Endodermal cell (in vitro differentiated cells): Measurements from ENCODE around the gene RALGAPA1. TPM values are rescaled to one million over a fixed set of nuclear protein-coding genes. Genes with fewer than 3 reads are reported as not detected.

Experiments
- DNase-seq: peaks from one replicate; pipeline ENCODE4 v3.0.0-alpha.2; 2017
- H3K27ac ChIP-seq: 2 replicates; pipeline ENCODE4 v1.5.1; 2013; ENCODE audit warnings: mild to moderate bottlenecking, low read depth, low read length, moderate library complexity
- H3K27me3 ChIP-seq: 2 replicates; pipeline ENCODE4 v1.6.1; 2013; ENCODE audit warnings: mild to moderate bottlenecking, low read length, moderate library complexity; ENCODE audit not compliant: insufficient read depth, control insufficient read depth, poor library complexity, severe bottlenecking
- H3K36me3 ChIP-seq: 2 replicates; pipeline ENCODE4 v1.7.0; 2013; ENCODE audit warnings: mild to moderate bottlenecking, low read length, moderate library complexity; ENCODE audit not compliant: control insufficient read depth, insufficient read depth
- H3K4me1 ChIP-seq: one replicate; pipeline ENCODE4 v1.7.0; 2013; ENCODE audit warnings: low read length; ENCODE audit not compliant: control insufficient read depth, insufficient read depth
- H3K4me3 ChIP-seq: 2 replicates; pipeline ENCODE4 v1.5.1; 2013; ENCODE audit warnings: mild to moderate bottlenecking, low read length, moderate library complexity
- H3K9ac ChIP-seq: 2 replicates; pipeline ENCODE4 v1.6.1; 2013; ENCODE audit warnings: mild to moderate bottlenecking, low read length, moderate library complexity; ENCODE audit not compliant: poor library complexity, severe bottlenecking; ENCODE audit errors: extremely low read depth
- H3K9me3 ChIP-seq: 2 replicates; pipeline ENCODE4 v1.6.1; 2013; ENCODE audit warnings: mild to moderate bottlenecking, low read length, moderate library complexity; ENCODE audit not compliant: control insufficient read depth
- H3K27ac Mint-ChIP-seq: 2 replicates; pipeline ENCODE4 v1.8.0; 2020; ENCODE audit warnings: mixed read lengths
- H3K27me3 Mint-ChIP-seq: 2 replicates; pipeline ENCODE4 v1.8.0; 2021; ENCODE audit warnings: mild to moderate bottlenecking, mixed read lengths; ENCODE audit not compliant: insufficient read depth
- H3K36me3 Mint-ChIP-seq: 2 replicates; pipeline ENCODE4 v1.8.0; 2020; ENCODE audit warnings: low read depth, mixed read lengths
- H3K4me1 Mint-ChIP-seq: 2 replicates; pipeline ENCODE4 v1.8.0; 2020; ENCODE audit warnings: mixed read lengths
- H3K4me3 Mint-ChIP-seq: 2 replicates; pipeline ENCODE4 v1.8.0; 2020; ENCODE audit warnings: mild to moderate bottlenecking, moderate library complexity, mixed read lengths
- H3K9me3 Mint-ChIP-seq: 2 replicates; pipeline ENCODE4 v1.8.0; 2020; ENCODE audit warnings: mild to moderate bottlenecking, mixed read lengths
- WGBS, 2 experiments: methylation state at CpG; one replicate each; pipeline versions ENCODE4 v1.1.5 to v1.1.7; 2013; ENCODE audit warnings: missing lambda C conversion rate in 2 of 2, mixed read lengths in 1 of 2; ENCODE audit not compliant: insufficient coverage in 1 of 2, insufficient read length in 1 of 2; 5-methylcytosine and 5-hydroxymethylcytosine counted together
- total RNA-seq, 2 donors: library from RNA; stranded (reverse); fragmentation: NEBNext Ultra II Directional in 1 of 2; extraction: Animal tissue kit (Norgen Biotek cat#: 25700) in 1 of 2; gene quantifications; 2 replicates in 1 of 2; 3 replicates in 1 of 2; pipeline ENCODE4 v1.2.1, GENCODE V29; 2021
- TF ChIP-seq, protein P1 (sequence below): fragments of 200-600 bp; sonication (generic); conservative IDR thresholded peaks from 2 replicates; pipeline ENCODE4 v1.5.0; 2021; ENCODE audit warnings: antibody characterized with exemption, mild to moderate bottlenecking

RALGAPA1 gene
- total RNA-seq, 2 donors from 2014 or later = 31.2 to 36.3 TPM

DNA sequence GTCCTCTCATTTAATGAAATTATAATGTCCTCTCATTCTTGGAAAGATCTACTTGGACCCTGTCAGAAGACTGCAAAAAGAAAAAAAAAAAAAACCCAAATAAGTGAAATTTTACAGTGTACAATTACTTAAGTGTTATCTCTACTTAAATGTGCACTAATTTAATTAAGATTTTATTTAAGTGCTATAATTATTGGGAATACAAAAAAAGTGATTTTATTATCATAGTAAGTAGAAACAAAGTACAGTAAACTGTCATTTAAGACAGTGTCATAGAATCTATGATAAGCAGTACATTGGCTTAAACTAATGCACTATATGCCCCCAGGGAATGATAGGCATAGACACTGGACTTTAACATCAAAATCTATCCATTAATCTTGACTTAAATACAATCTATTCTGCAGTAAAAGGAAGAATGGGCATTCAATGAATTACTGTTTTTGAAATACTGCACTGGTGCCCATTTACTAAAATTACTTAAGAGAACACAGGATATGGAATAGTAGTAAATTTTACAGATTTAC is 251.8 kb downstream of the RALGAPA1 start:
- Histone ChIP-seq H3K4me1 (no peaks in the 10 kb centered on the region), H3K9me3 (no peaks in the 10 kb centered on the region), H3K9ac (no peak overlapping the region), H3K27me3 (no peaks in the 10 kb centered on the region), H3K36me3 (no peaks in the 10 kb centered on the region), H3K4me3 (no peak overlapping the region), H3K27ac (no peak overlapping the region)
- H3K27me3 Mint-ChIP-seq = no peaks in the 10 kb centered on the region
- H3K9me3 Mint-ChIP-seq = no peaks in the 10 kb centered on the region
- no peak for DNase-seq
- TF ChIP-seq, protein P1, sequence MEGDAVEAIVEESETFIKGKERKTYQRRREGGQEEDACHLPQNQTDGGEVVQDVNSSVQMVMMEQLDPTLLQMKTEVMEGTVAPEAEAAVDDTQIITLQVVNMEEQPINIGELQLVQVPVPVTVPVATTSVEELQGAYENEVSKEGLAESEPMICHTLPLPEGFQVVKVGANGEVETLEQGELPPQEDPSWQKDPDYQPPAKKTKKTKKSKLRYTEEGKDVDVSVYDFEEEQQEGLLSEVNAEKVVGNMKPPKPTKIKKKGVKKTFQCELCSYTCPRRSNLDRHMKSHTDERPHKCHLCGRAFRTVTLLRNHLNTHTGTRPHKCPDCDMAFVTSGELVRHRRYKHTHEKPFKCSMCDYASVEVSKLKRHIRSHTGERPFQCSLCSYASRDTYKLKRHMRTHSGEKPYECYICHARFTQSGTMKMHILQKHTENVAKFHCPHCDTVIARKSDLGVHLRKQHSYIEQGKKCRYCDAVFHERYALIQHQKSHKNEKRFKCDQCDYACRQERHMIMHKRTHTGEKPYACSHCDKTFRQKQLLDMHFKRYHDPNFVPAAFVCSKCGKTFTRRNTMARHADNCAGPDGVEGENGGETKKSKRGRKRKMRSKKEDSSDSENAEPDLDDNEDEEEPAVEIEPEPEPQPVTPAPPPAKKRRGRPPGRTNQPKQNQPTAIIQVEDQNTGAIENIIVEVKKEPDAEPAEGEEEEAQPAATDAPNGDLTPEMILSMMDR = no peak
- no peaks in the 10 kb centered on the region for H3K4me1 Mint-ChIP-seq
- H3K4me3 Mint-ChIP-seq = no peak overlapping the region
- H3K27ac Mint-ChIP-seq = no peak overlapping the region
- no peaks in the 10 kb centered on the region for H3K36me3 Mint-ChIP-seq

DNA sequence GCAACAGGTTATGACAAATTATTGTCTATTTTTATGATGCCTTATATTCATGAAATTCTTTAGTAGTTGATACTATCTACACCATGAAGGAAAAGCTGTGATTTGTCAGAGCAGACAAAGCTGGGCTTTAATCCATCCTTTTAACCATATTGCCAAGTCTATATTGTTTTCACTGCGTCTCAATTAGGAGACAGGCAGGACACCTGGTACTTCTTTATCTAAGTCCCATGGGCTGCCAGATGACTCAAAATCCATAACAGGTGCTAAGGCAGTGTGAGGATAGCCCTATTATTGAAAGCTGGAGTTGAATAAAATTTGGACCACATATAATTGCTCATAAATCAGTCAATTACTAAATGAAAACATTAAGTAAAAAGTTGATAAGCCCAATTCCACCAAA is 252.5 kb downstream of the RALGAPA1 start:
- no peak for DNase-seq

DNA sequence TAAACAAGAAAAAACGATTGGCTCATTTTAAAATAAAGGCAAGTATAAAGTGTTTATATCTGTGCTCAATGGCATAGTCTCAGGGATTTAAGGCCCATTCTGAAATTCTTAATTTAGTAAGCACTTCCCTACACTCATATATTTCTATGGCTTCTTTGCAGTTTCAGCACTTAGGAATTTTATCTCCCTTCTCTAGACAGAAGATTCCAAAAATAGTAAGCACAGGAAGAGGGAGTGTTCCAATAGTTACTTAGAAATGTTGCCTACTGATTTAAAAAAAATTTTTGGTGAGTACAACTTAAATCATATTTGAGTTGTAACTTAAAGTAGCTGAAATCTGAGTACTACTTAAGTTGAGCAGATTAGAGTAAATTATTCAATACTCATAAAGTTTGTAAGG is 255.3 kb downstream of the RALGAPA1 start:
- H3K27me3 ChIP-seq = no peaks in the 10 kb centered on the region
- no peaks in the 10 kb centered on the region for H3K36me3 ChIP-seq
- TF ChIP-seq, protein P1 = no peak
- H3K27ac ChIP-seq = no peak overlapping the region
- 100% methylated on average over 1 of the region's 1 CpG; no CpG with 5 or more reads in 1 of the 2 experiments for WGBS, 2 experiments
- no peak for DNase-seq
- H3K27ac Mint-ChIP-seq = no peak overlapping the region
- H3K9ac ChIP-seq = no peak overlapping the region
- H3K4me3 Mint-ChIP-seq = no peak overlapping the region
- H3K4me1 ChIP-seq = peaks cover 13% of the 10 kb centered on the region
- no peaks in the 10 kb centered on the region for H3K9me3 ChIP-seq
- peaks cover 11% of the 10 kb centered on the region for H3K4me1 Mint-ChIP-seq
- H3K9me3 Mint-ChIP-seq = no peaks in the 10 kb centered on the region
- H3K27me3 Mint-ChIP-seq = no peaks in the 10 kb centered on the region
- H3K4me3 ChIP-seq = no peak overlapping the region
- no peaks in the 10 kb centered on the region for H3K36me3 Mint-ChIP-seq

More for the DNA sequence above, 252.5 kb downstream of the RALGAPA1 start:
- H3K27me3 ChIP-seq = no peaks in the 10 kb centered on the region
- H3K4me1 ChIP-seq = no peaks in the 10 kb centered on the region
- H3K36me3 ChIP-seq = no peaks in the 10 kb centered on the region
- H3K4me1 Mint-ChIP-seq = no peaks in the 10 kb centered on the region
- no peak overlapping the region for H3K9ac ChIP-seq
- H3K27ac ChIP-seq = no peak overlapping the region
- no peak overlapping the region for H3K27ac Mint-ChIP-seq
- no peak overlapping the region for H3K4me3 Mint-ChIP-seq
- WGBS, 2 experiments = 100% methylated on average over 1 of the region's 1 CpG; no CpG with 5 or more reads in 1 of the 2 experiments
- TF ChIP-seq, protein P1 = no peak
- H3K36me3 Mint-ChIP-seq = no peaks in the 10 kb centered on the region
- no peaks in the 10 kb centered on the region for H3K9me3 ChIP-seq
- no peaks in the 10 kb centered on the region for H3K9me3 Mint-ChIP-seq
- H3K4me3 ChIP-seq = no peak overlapping the region
- H3K27me3 Mint-ChIP-seq = no peaks in the 10 kb centered on the region
